Parathyroid adenoma (tissue), 2 donors: ENCODE data around the gene EFCAB6.

Experiments used
- H2AFZ ChIP-seq: fragments of 300-600 bp; sonication (generic); one replicate; pipeline ENCODE4 v1.7.0; 2017; ENCODE audit warnings: antibody characterized with exemption, mild to moderate bottlenecking
- H3K27ac ChIP-seq: fragments of 300-600 bp; sonication (generic); one replicate; pipeline ENCODE4 v1.7.0; 2017
- H3K27me3 ChIP-seq: fragments of 300-600 bp; sonication (generic); one replicate; pipeline ENCODE4 v1.7.0; 2017; ENCODE audit warnings: low read length; ENCODE audit not compliant: control insufficient read depth, insufficient read depth
- H3K36me3 ChIP-seq: fragments of 300-600 bp; sonication (generic); one replicate; pipeline ENCODE4 v1.7.0; 2017; ENCODE audit warnings: low read length; ENCODE audit not compliant: control insufficient read depth, insufficient read depth
- H3K4me1 ChIP-seq: fragments of 300-600 bp; sonication (generic); one replicate; pipeline ENCODE4 v1.7.0; 2017; ENCODE audit warnings: control low read depth
- H3K4me2 ChIP-seq: fragments of 300-600 bp; sonication (generic); one replicate; pipeline ENCODE4 v1.7.0; 2017; ENCODE audit warnings: low read length
- H3K4me3 ChIP-seq: fragments of 300-600 bp; sonication (generic); one replicate; pipeline ENCODE4 v1.7.0; 2017; ENCODE audit warnings: low read depth, low read length
- H3K79me2 ChIP-seq: fragments of 300-600 bp; sonication (generic); one replicate; pipeline ENCODE4 v1.7.0; 2017; ENCODE audit warnings: control low read depth
- H3K9ac ChIP-seq: fragments of 300-600 bp; sonication (generic); one replicate; pipeline ENCODE4 v1.7.0; 2017; ENCODE audit warnings: mild to moderate bottlenecking
- H3K9me3 ChIP-seq: fragments of 300-600 bp; sonication (generic); one replicate; pipeline ENCODE4 v1.7.0; 2017; ENCODE audit warnings: low read length; ENCODE audit not compliant: control insufficient read depth
- CTCF ChIP-seq: fragments of 300-600 bp; sonication (generic); IDR thresholded peaks from one replicate; pipeline ENCODE4 v1.7.0; 2017; ENCODE audit warnings: antibody characterized with exemption, mild to moderate bottlenecking
- donor health status: primary hyperparathyroidism.

EFCAB6 gene

GRCh38 chr22:43501878-43502277 lies 310.2 kb downstream of the EFCAB6 start:
- Histone ChIP-seq H3K9ac (no peak overlapping the region), H3K79me2 (no peaks in the 10 kb centered on the region), H3K9me3 (no peaks in the 10 kb centered on the region), H3K4me2 (no peak overlapping the region), H3K27ac (no peak overlapping the region), H3K36me3 (no peaks in the 10 kb centered on the region), H3K4me1 (no peaks in the 10 kb centered on the region), H3K4me3 (no peak overlapping the region), H2AFZ (no peak overlapping the region), H3K27me3 (no peaks in the 10 kb centered on the region)
- no peak for TF ChIP-seq CTCF

GRCh38 chr22:43500792-43501785 lies 311.0 kb downstream of the EFCAB6 start:
- Histone ChIP-seq H3K9me3 (no peaks in the 10 kb centered on the region), H3K4me2 (no peak overlapping the region), H3K4me1 (no peaks in the 10 kb centered on the region), H3K4me3 (no peak overlapping the region), H3K27ac (no peak overlapping the region), H3K79me2 (no peaks in the 10 kb centered on the region), H2AFZ (no peak overlapping the region), H3K36me3 (no peaks in the 10 kb centered on the region), H3K27me3 (no peaks in the 10 kb centered on the region), H3K9ac (no peak overlapping the region)
- TF ChIP-seq CTCF, result no peak

- H3K9me3 ChIP-seq, result no peaks in the 10 kb centered on the region
- H3K9ac ChIP-seq, result no peak overlapping the region
- no peaks in the 10 kb centered on the region for H3K4me1 ChIP-seq
- no peaks in the 10 kb centered on the region for H3K79me2 ChIP-seq
- H3K27ac ChIP-seq, result no peak overlapping the region
- TF ChIP-seq CTCF, result no peak
- no peaks in the 10 kb centered on the region for H3K36me3 ChIP-seq
- no peak overlapping the region for H3K4me3 ChIP-seq
- no peak overlapping the region for H2AFZ ChIP-seq
- no peak overlapping the region for H3K4me2 ChIP-seq
- H3K27me3 ChIP-seq, result no peaks in the 10 kb centered on the region
These were observed 313.2 kb downstream of the EFCAB6 start for GRCh38 chr22:43498856-43499253.

- no peak overlapping the region for H3K9ac ChIP-seq
- no peak for TF ChIP-seq CTCF
These were observed 313.9 kb downstream of the EFCAB6 start for GRCh38 chr22:43497956-43498855.

More at GRCh38 chr22:43497956-43498855, 313.9 kb downstream of the EFCAB6 start:
- H3K4me1 ChIP-seq, result no peaks in the 10 kb centered on the region
- H3K79me2 ChIP-seq, result no peaks in the 10 kb centered on the region
- no peak overlapping the region for H3K4me2 ChIP-seq
- no peaks in the 10 kb centered on the region for H3K27me3 ChIP-seq
- H3K9me3 ChIP-seq, result no peaks in the 10 kb centered on the region
- no peaks in the 10 kb centered on the region for H3K36me3 ChIP-seq
- no peak overlapping the region for H2AFZ ChIP-seq
- no peak overlapping the region for H3K4me3 ChIP-seq
- no peak overlapping the region for H3K27ac ChIP-seq
